OCI-LY3 (cell line): Measurements from ENCODE around the gene GAB2.

Source experiments
- EZH2phosphoT487 ChIP-seq: fragments of 200-600 bp; shearing (Covaris generic); IDR thresholded peaks from 2 replicates; pipeline ENCODE4 v1.6.1; 2018; ENCODE audit warnings: antibody characterized with exemption, mixed run types, low read depth
- TF ChIP-seq, protein P1 (sequence below): fragments of 200-600, 300-600 bp; sonication (generic); IDR thresholded peaks from 2 replicates; pipeline ENCODE4 v1.5.1; 2014; ENCODE audit warnings: antibody characterized with exemption, low read length, low read depth

DNA sequence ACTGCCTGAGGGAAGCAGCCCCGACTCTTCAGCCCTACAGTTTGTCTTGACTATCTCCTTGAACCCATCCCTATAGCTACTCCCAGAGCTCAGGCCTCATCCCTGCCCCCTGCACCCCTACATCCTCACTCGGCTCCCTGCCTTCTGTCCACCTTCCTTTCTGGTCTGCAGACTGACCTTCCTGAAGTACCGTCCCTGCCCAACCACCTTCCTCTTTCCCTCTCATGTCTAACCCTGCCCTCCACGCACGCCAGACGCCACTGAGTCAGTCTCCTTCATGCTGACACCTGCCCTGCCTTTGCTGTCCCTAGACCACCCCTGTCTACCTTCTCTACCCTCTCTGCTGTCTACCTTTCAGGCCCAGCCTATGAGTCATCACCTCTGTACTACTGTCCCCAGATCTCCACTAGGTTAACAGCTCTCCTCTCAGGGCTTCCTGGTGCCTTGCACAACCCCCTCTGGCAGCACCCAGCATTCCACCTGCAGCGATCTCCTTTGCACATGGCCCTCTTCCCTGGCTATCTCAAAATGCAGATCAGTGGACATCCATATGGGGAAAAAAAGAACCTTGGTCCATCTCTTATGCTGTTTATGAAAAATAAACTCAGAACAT is 238.1 kb downstream of the GAB2 start:
- TF ChIP-seq, protein P1, sequence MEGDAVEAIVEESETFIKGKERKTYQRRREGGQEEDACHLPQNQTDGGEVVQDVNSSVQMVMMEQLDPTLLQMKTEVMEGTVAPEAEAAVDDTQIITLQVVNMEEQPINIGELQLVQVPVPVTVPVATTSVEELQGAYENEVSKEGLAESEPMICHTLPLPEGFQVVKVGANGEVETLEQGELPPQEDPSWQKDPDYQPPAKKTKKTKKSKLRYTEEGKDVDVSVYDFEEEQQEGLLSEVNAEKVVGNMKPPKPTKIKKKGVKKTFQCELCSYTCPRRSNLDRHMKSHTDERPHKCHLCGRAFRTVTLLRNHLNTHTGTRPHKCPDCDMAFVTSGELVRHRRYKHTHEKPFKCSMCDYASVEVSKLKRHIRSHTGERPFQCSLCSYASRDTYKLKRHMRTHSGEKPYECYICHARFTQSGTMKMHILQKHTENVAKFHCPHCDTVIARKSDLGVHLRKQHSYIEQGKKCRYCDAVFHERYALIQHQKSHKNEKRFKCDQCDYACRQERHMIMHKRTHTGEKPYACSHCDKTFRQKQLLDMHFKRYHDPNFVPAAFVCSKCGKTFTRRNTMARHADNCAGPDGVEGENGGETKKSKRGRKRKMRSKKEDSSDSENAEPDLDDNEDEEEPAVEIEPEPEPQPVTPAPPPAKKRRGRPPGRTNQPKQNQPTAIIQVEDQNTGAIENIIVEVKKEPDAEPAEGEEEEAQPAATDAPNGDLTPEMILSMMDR: no peak
- TF ChIP-seq EZH2phosphoT487: no peak
